HAP-1 (cell line): ENCODE measurements around the gene OASL.

Experiments
- DNase-seq, 2 experiments: peaks; one replicate each; pipeline ENCODE4 v3.0.0-alpha.2; 2016 to 2020; ENCODE audit warnings: low spot score in 2 of 2
- H3K27me3 ChIP-seq: fragments of 250-450 bp; sonication (Bioruptor Pico); 2 replicates; pipeline ENCODE4 v1.5.1; 2020; ENCODE audit warnings: low read depth, mild to moderate bottlenecking, moderate library complexity
- H3K36me3 ChIP-seq: fragments of 250-450 bp; sonication (Bioruptor Pico); replicated peaks from 2 replicates; pipeline ENCODE4 v1.5.1; 2020; ENCODE audit warnings: mild to moderate bottlenecking
- H3K4me1 ChIP-seq: fragments of 250-450 bp; sonication (Bioruptor Pico); 2 replicates; pipeline ENCODE4 v1.5.1; 2020; ENCODE audit warnings: mild to moderate bottlenecking
- H3K4me3 ChIP-seq: fragments of 250-450 bp; sonication (Bioruptor Pico); 2 replicates; pipeline ENCODE4 v1.5.1; 2020; ENCODE audit warnings: mild to moderate bottlenecking, moderate library complexity
- H3K9me3 ChIP-seq: fragments of 250-450 bp; sonication (Bioruptor Pico); 2 replicates; pipeline ENCODE4 v1.5.1; 2020; ENCODE audit warnings: mild to moderate bottlenecking, moderate library complexity
- in situ Hi-C: fragments of 300-500 bp; cut with MboI; formaldehyde crosslinking; loops from 3 replicates; pipeline ENCODE4 v1.14.3; 2020; ENCODE audit warnings: low sequenced_read_pairs, inconsistent platforms, mixed read lengths

The OASL gene

DNA sequence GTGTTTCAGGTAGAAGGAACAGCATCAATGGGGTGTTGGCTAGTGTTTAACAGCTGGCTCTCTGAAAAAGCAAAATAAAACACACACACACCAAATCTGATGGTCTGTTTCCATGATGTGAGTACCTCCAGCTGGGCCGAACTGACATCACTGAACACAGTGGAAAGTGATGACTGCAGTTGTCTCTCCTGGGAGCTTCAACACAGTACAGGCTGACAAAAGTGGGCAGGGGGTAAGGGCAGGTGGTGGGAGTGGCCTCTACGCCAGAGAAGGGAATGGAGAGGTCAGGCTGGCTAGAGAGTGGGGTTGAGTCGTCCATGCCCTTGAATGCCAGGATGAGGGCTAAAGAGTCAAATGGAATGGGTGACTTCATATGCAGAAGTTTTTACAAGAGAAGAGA lies 68.7 kb downstream of the OASL start:
- Histone ChIP-seq H3K4me3 (no peak overlapping the region), H3K36me3 (no peaks in the 10 kb centered on the region), H3K4me1 (peaks cover 9% of the 10 kb centered on the region), H3K9me3 (no peaks in the 10 kb centered on the region), H3K27me3 (no peaks in the 10 kb centered on the region)
- in situ Hi-C loops = no loop called here
- no peak for DNase-seq
